GM12801 (cell line): ENCODE results near the gene C19orf25.

Source experiments
- TF ChIP-seq, protein P1 (sequence below): IDR thresholded peaks from one replicate; pipeline ENCODE4 v1.5.1; 2011; ENCODE audit warnings: control low read depth; ENCODE audit not compliant: insufficient read length; ENCODE audit errors: extremely low read depth

Gene C19orf25

DNA sequence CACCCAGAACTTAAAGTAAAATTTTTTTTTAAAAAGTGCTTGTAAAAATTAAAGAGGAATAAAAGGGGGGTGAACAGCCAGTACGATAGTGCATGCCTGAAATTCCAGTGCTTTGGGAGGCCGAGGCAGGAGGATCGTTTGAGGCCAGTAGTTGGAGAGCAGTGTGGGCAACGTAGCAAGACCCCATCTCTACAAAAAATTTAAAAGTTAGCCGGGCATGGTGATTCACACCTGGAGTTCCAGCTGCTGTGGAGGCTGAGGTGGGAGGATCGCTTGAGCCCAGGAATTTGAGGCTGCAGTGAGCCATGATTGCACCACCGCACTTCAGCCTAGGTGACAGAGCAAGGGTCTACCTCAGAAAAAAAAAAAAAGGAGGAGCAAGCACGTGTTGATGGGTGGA, 26.0 kb upstream of the C19orf25 start:
- TF ChIP-seq, protein P1, sequence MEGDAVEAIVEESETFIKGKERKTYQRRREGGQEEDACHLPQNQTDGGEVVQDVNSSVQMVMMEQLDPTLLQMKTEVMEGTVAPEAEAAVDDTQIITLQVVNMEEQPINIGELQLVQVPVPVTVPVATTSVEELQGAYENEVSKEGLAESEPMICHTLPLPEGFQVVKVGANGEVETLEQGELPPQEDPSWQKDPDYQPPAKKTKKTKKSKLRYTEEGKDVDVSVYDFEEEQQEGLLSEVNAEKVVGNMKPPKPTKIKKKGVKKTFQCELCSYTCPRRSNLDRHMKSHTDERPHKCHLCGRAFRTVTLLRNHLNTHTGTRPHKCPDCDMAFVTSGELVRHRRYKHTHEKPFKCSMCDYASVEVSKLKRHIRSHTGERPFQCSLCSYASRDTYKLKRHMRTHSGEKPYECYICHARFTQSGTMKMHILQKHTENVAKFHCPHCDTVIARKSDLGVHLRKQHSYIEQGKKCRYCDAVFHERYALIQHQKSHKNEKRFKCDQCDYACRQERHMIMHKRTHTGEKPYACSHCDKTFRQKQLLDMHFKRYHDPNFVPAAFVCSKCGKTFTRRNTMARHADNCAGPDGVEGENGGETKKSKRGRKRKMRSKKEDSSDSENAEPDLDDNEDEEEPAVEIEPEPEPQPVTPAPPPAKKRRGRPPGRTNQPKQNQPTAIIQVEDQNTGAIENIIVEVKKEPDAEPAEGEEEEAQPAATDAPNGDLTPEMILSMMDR, result no peak

DNA sequence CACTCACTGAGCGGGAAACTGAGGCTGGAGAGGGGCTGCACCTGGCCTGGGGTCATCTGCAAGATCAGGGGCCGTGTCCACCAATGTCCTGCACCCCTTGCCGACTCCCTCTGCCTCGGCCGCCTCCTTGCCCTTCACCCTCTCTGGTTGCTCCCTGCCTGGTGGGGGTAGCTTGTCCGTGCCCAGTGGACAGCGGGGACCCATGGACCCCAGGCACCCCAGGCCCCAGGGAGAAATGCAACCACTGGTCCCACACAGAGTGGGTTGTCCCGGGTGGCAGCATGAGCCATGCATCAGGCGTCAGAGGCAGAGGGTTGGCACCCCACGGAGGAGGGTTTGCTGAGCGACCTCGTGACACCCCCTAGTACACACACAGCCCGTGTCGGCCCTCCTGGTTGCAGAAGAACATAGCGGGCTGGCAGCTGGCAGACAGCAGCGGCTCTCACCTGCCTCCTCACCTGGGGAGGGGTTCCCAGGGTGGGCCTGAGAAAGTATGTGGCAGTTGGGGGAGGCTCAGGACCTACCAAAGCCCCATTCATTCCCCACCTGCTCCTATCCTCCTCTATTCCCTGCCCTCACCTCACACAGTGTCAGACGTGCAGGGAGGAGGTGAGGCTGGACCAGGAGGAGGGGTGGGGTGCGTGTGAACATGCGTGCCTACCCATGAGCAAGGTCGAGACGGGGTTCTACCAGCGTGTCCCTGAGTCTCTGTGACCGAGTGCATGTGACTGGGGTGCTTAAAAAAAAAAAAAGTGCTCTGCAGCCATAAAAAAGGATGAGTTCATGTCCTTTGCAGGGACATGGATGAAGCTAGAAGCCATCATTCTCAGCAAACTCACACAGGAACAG, 25.1 kb upstream of the C19orf25 start:
- TF ChIP-seq, protein P1, result no peak

DNA sequence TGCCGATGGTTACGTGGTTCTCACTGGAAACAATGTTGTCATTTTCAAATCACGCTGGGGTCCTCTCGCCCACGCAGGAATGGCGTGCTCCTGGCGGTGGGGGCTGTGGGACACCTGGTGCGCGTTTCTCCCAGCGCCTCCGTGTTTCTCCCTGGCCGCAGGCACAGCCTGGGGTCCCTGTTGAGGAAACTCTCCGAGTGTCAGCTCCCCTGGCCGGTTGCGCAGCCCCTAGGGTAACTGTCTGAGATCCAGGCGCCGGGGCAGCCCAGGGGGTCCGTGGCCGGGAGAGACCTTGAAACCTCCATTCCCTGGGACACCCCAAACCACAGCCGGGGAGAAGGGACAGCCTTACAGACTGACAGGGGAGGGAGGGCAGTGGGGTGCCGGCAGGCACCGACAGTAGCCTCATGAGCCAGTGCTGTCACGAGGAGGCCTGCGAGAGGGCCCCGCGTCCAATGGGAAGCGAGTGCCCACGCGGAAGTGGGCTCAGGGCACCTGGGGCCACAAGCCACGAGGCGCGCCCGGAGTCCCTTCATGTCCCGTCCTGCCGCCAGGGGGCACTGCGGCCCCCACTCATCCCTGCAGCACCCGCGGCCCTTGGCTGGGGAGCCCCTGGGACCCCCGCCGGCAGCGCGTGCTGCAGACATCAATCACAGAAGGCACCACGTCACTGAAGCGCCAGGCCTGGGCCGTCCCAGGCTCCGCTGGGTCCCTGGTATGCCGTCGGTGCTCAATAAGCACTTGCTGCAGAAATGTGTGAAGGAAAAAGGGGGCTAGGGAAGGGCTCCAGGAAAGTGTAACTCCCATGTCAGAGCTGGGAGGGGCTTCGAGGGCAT, 24.3 kb upstream of the C19orf25 start:
- TF ChIP-seq, protein P1, result no peak

DNA sequence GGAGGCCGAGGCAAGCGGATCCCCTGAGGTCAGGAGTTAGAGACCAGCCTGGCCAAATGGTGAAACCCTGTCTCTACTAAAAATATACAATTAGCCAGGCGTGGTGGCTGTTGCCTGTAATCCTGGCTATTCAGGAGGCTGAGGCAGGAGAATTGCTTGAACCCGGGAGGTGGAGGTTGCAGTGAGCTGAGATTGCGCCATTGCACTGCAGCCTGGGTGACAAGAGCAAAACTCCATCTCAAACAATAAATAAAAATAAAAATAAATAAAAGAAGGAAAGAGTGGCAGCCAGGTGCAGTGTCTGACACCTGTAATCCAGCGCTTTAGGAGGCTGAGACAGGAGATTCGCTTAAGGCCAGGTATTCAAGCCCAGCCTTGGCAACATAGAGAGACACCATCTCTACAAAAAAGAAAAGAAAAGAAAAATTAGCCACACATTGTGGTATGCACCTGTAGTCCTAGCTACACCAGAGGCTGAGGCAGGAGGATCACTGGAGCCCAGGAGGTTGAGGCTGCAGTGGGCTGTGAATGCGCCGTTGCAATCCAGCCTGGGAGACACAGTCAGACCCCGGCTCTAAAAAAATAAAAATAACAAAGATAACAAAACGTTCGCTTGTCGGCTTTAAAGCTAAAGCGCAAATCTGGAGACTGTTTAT, 23.5 kb upstream of the C19orf25 start:
- TF ChIP-seq, protein P1, result no peak

DNA sequence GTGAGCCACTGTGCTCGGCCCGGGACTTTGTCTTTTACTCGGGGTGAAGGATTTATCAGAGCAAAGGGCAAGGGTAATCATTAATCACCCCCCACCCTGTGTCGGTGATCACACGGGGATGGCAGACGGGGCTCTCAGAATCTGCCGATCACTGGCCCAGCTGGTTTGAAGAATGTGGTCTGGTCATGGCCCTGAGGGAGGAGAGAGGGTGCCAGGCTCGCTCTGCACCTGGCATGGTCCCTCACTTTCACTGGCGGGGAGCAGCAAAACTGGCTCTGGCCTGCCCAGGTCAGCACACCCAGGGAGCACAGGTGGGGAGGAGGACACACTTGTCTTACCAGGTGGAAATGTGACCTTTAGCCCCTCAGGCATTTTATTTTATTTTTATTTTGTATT, 22.2 kb upstream of the C19orf25 start:
- TF ChIP-seq, protein P1, result no peak

DNA sequence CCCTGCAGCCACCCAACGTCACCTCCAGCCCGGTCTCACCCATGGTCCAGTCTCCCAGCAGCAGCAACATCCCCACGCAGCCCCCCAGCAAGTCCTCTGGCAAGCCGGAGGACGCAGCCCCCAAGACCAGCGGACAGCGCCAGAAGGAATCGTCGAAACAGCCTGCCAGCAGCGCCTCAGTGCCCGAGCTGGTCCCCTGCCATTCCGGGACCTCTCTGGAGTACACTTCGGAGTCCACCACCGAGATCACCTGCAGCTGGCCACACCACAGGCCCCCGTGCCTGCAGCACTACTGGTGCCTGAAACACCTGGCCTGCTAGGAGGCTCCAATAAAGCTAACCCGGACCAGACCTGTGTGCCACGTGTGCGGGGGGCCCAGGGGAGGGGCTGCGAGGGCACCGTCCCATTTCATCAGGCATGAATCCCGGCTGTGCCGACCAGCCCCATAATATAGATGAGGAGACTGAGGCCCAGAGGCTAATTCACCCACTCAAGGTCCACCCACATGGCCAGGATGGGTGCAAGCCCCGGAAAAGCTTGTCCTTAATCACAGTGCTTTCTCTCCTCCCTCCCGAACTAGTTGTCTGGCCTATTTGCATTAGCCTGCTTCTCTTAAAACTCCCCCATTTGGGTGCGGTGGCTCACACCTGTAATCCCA, 18.7 kb upstream of the C19orf25 start:
- TF ChIP-seq, protein P1, result no peak
